Memory B cell (primary cell): ENCODE data around the gene GSTM3.
A peak's percentile ranks its signal among the peaks of the same experiment; 100 is the strongest.
"Not testable (repeated sequence)": the region's sequence is repeated elsewhere in the genome, so short reads cannot be mapped to it uniquely, and the experiment has no call there.

Experiments used
- ATAC-seq: fragments of 150-1000 bp; cut with Tn5 transposase; 2 replicates; pipeline ENCODE4 v1.10.0; 2021; ENCODE audit warnings: low read depth, mild to moderate bottlenecking, moderate library complexity
- DNase-seq, 2 donors: peaks; one replicate each; pipeline ENCODE4 v3.0.0; 2022; ENCODE audit warnings: low spot score in 2 of 2
- H3K27ac Mint-ChIP-seq: one replicate; pipeline ENCODE4 v1.8.0; 2022; ENCODE audit warnings: mild to moderate bottlenecking, moderate library complexity, mixed read lengths
- H3K27me3 Mint-ChIP-seq: one replicate; pipeline ENCODE4 v1.8.0; 2022; ENCODE audit warnings: mixed read lengths
- H3K36me3 Mint-ChIP-seq: one replicate; pipeline ENCODE4 v1.8.0; 2022; ENCODE audit warnings: mild to moderate bottlenecking, mixed read lengths
- H3K4me1 Mint-ChIP-seq: one replicate; pipeline ENCODE4 v1.8.0; 2022; ENCODE audit warnings: mixed read lengths
- H3K4me3 Mint-ChIP-seq: one replicate; pipeline ENCODE4 v1.8.0; 2022; ENCODE audit warnings: mild to moderate bottlenecking, moderate library complexity, mixed read lengths
- H3K9me3 Mint-ChIP-seq: one replicate; pipeline ENCODE4 v1.8.0; 2022; ENCODE audit warnings: mixed read lengths

Gene GSTM3

DNA sequence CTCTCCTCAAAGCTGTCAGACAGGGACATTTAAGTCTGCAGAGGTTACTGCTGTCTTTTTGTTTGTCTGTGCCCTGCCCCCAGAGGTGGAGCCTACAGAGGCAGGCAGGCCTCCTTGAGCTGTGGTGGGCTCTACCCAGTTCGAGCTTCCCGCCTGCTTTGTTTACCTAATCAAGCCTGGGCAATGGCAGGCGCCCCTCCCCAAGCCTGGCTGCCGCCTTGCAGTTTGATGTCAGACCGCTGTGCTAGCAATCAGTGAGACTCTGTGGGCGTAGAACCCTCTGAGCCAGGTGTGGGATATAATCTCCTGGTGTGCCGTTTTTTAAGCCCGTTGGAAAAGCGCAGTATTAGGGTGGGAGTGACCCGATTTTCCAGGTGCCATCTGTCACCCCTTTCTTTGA is 7.5 kb upstream of the GSTM3 start:
- H3K27me3 Mint-ChIP-seq = peaks cover 21% of the 10 kb centered on the region
- H3K4me3 Mint-ChIP-seq, DNase-seq, H3K36me3 Mint-ChIP-seq, H3K9me3 Mint-ChIP-seq, H3K4me1 Mint-ChIP-seq, H3K27ac Mint-ChIP-seq, ATAC-seq: not testable (repeated sequence)

DNA sequence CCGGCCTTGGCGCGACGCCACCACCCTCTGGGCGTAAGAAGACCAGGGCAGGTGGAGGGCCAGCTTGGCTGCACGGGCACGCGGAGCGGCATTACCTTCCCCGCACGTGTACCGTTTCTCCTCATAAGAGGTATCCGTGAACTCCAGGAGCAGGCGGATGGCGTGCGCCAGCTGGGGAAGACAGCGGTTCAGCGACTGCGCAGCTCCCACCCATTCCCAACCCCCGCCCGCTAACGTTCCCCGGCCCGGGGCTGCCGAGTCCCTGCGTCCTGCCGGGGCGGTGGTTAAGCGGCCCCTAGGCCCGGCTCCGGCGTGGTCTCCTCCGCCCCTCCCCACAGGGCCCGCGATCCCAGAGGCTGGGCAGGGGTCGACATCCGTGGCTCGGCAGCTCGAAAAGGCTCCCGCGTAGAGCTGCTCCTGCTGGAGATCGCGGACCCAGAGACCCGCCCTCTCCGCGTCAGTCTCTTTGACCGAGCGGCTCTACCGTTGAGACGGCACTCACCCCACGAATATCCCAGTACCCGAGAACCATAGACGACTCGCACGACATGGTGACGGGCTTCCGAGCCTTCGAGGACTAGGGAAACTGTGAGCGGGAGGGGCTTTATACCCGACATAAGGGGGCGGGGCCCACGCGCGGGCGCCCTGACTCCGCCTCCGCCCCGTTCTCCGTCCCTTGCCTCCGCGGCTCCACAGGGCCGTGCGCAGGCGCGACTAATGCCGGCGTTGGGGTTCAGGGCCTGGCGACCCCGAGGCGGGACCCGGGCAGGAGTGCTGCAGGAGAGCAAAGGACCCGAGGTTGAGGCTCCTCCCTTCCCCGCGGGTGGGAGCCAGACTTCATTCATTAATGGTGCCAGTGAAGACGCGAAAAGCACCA is 862 bp downstream of the GSTM3 start:
- DNase-seq (peak; percentile 56 to 70), ATAC-seq (peak; percentile 93)
- Mint-ChIP-seq H3K4me3 (peak overlapping the region; percentile 81), H3K27ac (no peak overlapping the region), H3K4me1 (peaks cover 7% of the 10 kb centered on the region), H3K27me3 (peaks cover 16% of the 10 kb centered on the region), H3K9me3 (no peaks in the 10 kb centered on the region), H3K36me3 (no peaks in the 10 kb centered on the region)

DNA sequence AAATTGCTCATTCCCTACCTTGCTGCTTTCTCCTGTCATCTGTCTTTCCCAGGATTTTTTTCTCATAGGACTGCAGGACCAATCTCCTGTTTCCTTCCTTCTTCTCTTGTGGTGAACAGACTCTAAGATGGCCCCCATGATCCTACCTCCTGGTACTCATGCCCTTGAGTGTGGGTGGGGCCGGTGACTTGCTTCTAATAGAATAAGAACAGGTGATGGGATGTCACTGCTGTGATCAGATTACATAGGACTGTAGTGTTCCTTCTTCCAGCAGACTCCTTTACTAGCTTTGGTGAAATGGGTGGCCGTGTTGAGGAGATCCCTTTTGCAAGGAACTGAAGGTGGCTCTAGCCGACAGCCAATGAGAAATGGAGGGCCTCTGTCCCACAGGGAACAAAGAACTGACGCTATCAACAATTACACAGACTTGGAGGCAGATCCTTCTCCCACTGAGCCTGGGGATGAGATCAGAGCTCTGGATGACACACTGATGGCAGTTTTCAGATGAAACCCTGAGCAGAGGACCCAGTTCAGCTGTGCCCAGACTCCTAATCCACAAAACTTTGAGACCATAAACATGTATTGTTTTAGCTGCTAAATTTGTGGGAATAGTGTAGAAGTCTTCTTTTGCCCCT is 7.5 kb downstream of the GSTM3 start:
- H3K9me3 Mint-ChIP-seq = no peaks in the 10 kb centered on the region
- DNase-seq (no peak), ATAC-seq (no peak)
- no peak overlapping the region for H3K27ac Mint-ChIP-seq
- peaks cover 9% of the 10 kb centered on the region for H3K27me3 Mint-ChIP-seq
- no peak overlapping the region for H3K4me3 Mint-ChIP-seq
- H3K4me1 Mint-ChIP-seq = no peaks in the 10 kb centered on the region
- no peaks in the 10 kb centered on the region for H3K36me3 Mint-ChIP-seq

DNA sequence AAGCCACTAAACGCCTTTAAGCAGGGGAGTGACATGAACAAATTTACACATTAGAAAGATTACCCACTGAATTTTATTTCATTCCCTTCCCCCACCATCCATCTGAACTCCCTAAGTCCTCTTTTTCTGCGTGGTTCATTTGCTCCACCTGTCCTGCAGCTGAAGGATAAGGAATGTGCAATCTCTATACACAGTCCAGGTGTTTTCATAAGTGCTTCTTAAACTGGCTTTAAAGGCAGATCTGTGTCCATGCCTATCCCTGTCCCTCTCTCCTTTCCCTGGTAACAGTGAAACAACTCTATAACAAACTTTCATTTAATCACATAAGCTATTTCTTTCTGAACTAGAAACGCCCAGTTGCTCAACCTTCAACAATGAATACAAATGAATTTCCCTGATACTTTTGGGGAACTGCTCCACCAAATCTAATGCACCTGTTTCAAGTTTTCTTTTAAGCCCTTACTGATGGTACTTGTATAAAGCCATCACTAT is 8.4 kb downstream of the GSTM3 start:
- H3K27ac Mint-ChIP-seq = no peak overlapping the region
- ATAC-seq (no peak), DNase-seq (no peak)
- no peaks in the 10 kb centered on the region for H3K4me1 Mint-ChIP-seq
- no peak overlapping the region for H3K4me3 Mint-ChIP-seq
- peaks cover 3% of the 10 kb centered on the region for H3K27me3 Mint-ChIP-seq
- no peaks in the 10 kb centered on the region for H3K9me3 Mint-ChIP-seq
- H3K36me3 Mint-ChIP-seq = no peaks in the 10 kb centered on the region

DNA sequence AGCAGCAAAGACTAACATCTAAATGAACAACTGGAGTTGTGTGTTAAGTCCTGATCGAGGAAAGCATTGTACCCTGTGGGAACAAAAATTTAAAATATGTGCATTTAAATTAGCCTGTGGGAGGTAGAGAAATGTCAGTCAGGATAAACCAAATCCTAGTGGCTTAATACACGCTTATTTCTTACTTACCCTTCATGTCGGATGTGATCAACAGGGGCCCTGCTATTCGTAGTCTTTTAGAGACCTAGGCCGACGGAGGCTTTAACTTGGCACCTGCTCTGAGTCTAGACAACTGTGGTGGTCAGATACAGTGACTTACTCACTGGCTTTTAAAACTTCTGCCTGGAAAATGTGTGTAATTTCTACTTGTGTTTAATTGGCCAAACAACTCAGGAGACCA is 10.2 kb downstream of the GSTM3 start:
- ATAC-seq = no peak
- H3K4me3 Mint-ChIP-seq = no peak overlapping the region
- no peaks in the 10 kb centered on the region for H3K4me1 Mint-ChIP-seq
- H3K36me3 Mint-ChIP-seq = no peaks in the 10 kb centered on the region
- no peak for DNase-seq
- no peak overlapping the region for H3K27ac Mint-ChIP-seq
- H3K27me3 Mint-ChIP-seq = peaks cover 4% of the 10 kb centered on the region
- no peaks in the 10 kb centered on the region for H3K9me3 Mint-ChIP-seq

DNA sequence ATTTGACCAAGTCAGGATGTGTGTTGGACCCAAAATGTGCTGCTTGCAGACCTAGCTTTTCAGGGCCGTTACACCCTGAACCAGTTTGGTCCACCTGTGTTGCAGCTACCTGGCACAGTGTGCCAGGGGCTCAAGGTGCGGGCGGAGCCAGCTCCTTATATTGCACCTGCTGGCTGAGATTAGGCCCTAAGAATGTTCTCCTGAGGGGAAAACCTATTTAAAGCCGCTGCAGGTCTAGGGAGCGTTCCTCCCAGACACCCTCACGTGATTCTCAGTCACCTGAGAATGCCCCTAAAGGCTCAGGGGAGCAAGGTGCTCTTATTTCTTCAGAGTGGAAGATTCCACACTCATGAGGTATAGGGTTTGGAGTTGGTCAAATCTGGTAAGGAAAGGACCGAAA is 12.0 kb downstream of the GSTM3 start:
- peaks cover 8% of the 10 kb centered on the region for H3K27me3 Mint-ChIP-seq
- H3K36me3 Mint-ChIP-seq = no peaks in the 10 kb centered on the region
- H3K9me3 Mint-ChIP-seq = no peaks in the 10 kb centered on the region
- ATAC-seq = no peak
- H3K4me3 Mint-ChIP-seq = no peak overlapping the region
- H3K27ac Mint-ChIP-seq = no peak overlapping the region
- DNase-seq = no peak
- H3K4me1 Mint-ChIP-seq = no peaks in the 10 kb centered on the region

DNA sequence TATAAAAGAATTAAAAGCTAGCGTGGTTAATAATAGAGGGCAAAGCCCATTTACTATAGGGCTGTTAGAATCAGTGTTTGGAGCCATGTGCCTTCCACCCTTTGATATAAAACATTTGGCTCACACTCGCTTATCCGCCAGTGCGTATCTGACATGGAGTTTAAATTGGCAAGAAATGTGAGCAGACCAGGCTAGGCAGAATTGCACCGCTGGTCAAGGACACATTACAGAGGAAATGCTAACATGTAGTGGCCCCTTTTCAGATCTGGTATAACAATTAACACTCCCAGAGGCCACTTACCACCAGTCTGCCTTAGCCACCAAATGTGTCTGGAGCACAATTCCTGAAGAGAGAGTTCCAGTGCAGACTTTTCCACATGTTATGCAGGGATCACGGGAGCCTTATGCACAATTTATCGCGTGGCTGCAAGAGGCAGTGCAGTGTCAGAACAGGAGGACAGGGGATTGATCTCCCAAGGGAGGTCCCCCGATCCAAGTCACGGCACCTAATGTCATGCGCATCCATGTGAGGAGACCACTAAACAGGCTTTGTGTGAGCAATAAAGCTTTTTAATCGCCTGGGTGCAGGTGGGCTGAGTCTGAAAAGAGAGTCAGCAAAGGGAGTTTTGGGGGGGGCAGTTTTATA is 14.0 kb downstream of the GSTM3 start:
- Mint-ChIP-seq H3K36me3 (no peaks in the 10 kb centered on the region), H3K27ac (no peak overlapping the region), H3K27me3 (peaks cover 8% of the 10 kb centered on the region), H3K4me3 (no peak overlapping the region), H3K4me1 (no peaks in the 10 kb centered on the region), H3K9me3 (no peaks in the 10 kb centered on the region)
- DNase-seq = no peak
- ATAC-seq = no peak

GRCh38 chr1:109726007-109726406 is 14.8 kb downstream of the GSTM3 start:
- no peaks in the 10 kb centered on the region for H3K36me3 Mint-ChIP-seq
- peaks cover 8% of the 10 kb centered on the region for H3K27me3 Mint-ChIP-seq
- DNase-seq = no peak
- H3K4me3 Mint-ChIP-seq = no peak overlapping the region
- ATAC-seq = no peak
- H3K27ac Mint-ChIP-seq = no peak overlapping the region
- no peaks in the 10 kb centered on the region for H3K4me1 Mint-ChIP-seq
- no peaks in the 10 kb centered on the region for H3K9me3 Mint-ChIP-seq

- Mint-ChIP-seq H3K27me3 (peaks cover 7% of the 10 kb centered on the region), H3K27ac (no peak overlapping the region), H3K4me1 (no peaks in the 10 kb centered on the region), H3K9me3 (no peaks in the 10 kb centered on the region), H3K4me3 (no peak overlapping the region), H3K36me3 (no peaks in the 10 kb centered on the region)
- no peak for ATAC-seq
- no peak for DNase-seq
Measured at GRCh38 chr1:109725510-109725909, 15.3 kb downstream of the GSTM3 start.

GRCh38 chr1:109724933-109725332 is 15.9 kb downstream of the GSTM3 start:
- H3K27ac Mint-ChIP-seq = no peak overlapping the region
- H3K36me3 Mint-ChIP-seq = no peaks in the 10 kb centered on the region
- peaks cover 7% of the 10 kb centered on the region for H3K27me3 Mint-ChIP-seq
- H3K4me1 Mint-ChIP-seq = no peaks in the 10 kb centered on the region
- DNase-seq = no peak
- H3K9me3 Mint-ChIP-seq = no peaks in the 10 kb centered on the region
- no peak for ATAC-seq
- H3K4me3 Mint-ChIP-seq = no peak overlapping the region

DNA sequence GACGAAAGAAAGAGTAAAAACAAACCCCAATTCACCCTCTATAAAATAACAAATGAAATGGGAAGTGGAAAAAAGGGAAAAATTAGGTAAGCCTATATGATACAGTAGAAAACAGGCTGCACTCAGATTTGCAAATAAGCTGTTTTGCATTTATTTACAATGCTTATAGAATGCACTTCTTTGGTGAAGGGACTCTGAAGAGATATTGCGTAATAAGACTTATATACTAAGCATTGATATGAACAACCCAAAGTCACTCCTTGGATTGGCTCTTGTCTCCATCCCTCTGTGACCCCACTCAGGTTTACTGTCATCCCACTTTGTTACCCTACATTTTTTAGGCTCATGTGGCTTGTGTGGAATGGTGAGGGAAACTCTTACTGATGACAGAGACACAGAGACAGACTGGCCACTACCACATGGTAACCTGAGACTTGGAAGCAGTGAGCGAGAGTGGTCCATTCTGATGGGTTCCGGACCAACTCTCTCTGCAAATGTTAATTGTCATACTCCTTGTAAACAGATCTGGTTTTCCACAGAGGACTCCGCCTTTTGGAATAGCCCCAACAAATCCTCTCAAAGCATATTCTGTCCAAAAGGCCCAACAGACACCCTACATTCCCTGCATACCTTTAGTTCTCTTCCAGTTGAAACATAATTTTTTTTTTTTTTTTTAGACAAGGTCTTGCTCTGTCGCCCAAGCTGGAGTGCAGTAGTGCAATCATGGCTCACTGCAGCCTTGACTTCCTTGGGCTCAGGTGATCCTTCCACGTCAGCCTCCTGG is 17.7 kb downstream of the GSTM3 start:
- ATAC-seq (no peak), DNase-seq (no peak)
- H3K27me3 Mint-ChIP-seq = peaks cover 7% of the 10 kb centered on the region
- H3K9me3 Mint-ChIP-seq = no peaks in the 10 kb centered on the region
- no peak overlapping the region for H3K27ac Mint-ChIP-seq
- no peaks in the 10 kb centered on the region for H3K4me1 Mint-ChIP-seq
- H3K4me3 Mint-ChIP-seq = no peak overlapping the region
- no peaks in the 10 kb centered on the region for H3K36me3 Mint-ChIP-seq

DNA sequence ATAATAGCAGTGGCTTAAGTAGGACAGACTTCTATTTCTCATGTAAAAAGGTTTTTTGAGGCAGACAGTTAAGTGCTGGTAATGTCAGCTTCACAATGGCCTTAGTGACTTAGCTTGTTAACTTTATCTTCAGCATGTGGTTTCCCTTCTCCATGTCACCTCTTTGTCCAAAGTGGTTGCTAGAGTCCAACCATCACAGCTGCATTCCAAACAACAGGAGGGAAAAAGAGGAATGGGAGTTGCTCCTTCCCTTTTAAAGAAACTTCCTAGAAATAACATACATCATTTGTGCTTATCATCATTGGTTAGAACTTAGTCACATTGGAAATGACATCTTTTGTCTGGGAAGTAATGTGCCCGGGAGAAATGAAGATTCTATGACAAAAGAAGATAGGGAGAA is 18.9 kb downstream of the GSTM3 start:
- Mint-ChIP-seq H3K4me1 (no peaks in the 10 kb centered on the region), H3K9me3 (no peaks in the 10 kb centered on the region), H3K36me3 (peaks cover 2% of the 10 kb centered on the region), H3K4me3 (no peak overlapping the region), H3K27me3 (peaks cover 10% of the 10 kb centered on the region), H3K27ac (no peak overlapping the region)
- DNase-seq (no peak), ATAC-seq (no peak)

- H3K27ac Mint-ChIP-seq = no peak overlapping the region
- DNase-seq (no peak), ATAC-seq (no peak)
- H3K4me1 Mint-ChIP-seq = no peaks in the 10 kb centered on the region
- no peak overlapping the region for H3K4me3 Mint-ChIP-seq
- H3K27me3 Mint-ChIP-seq = peaks cover 11% of the 10 kb centered on the region
- H3K36me3 Mint-ChIP-seq = peaks cover 2% of the 10 kb centered on the region
- no peaks in the 10 kb centered on the region for H3K9me3 Mint-ChIP-seq
Measured at GRCh38 chr1:109721042-109721441, 19.8 kb downstream of the GSTM3 start.
